Sigmoid colon (tissue), 4 donors: ENCODE measurements around the gene HMG20A.

ENCODE experiments used
- EP300 ChIP-seq, 4 donors: sonication (generic); formaldehyde crosslinking; IDR thresholded peaks; one replicate each; pipeline ENCODE4 v1.6.1; 2017; ENCODE audit warnings: antibody characterized with exemption in 4 of 4
- POLR2A ChIP-seq, 2 donors: fragments of 450-650 bp; IDR thresholded peaks; one replicate each; pipeline ENCODE4 v1.6.1; 2016; ENCODE audit warnings: antibody characterized with exemption in 2 of 2, mild to moderate bottlenecking in 2 of 2, moderate library complexity in 2 of 2
- POLR2AphosphoS5 ChIP-seq, 4 donors: sonication (generic); formaldehyde crosslinking; IDR thresholded peaks; one replicate each; pipeline ENCODE4 v1.6.1; 2017; ENCODE audit warnings: antibody characterized with exemption in 4 of 4
- TF ChIP-seq, protein P1 (sequence below), 4 experiments: fragments of 450-650 bp in 3 of 4; fragments of 200-600 bp in 1 of 4; IDR thresholded peaks; one replicate each; pipeline ENCODE4 v1.5.1; 2016 to 2019; ENCODE audit warnings: antibody characterized with exemption in 4 of 4, mild to moderate bottlenecking in 3 of 4, moderate library complexity in 2 of 4

DNA sequence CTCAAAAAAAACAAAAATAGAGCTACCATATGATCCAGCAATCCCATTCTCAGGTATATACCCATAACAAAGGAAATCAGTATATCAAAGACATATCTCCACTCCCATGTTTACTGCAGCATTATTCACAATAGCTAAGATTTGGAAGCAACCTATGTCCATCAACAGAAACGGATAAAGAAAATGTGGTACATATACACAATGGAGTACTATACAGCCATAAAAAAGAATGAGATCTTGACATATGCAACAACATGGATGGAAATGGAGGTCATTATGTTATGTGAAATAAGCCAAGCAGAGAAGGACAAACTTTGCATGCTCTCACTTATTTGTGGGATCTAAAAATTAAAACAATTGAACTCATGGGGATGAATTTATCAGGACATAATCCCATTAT, 20.4 kb upstream of the HMG20A start:
- TF ChIP-seq POLR2A (IDR thresholded peaks at IDR 0.05): no peak
- TF ChIP-seq, protein P1, sequence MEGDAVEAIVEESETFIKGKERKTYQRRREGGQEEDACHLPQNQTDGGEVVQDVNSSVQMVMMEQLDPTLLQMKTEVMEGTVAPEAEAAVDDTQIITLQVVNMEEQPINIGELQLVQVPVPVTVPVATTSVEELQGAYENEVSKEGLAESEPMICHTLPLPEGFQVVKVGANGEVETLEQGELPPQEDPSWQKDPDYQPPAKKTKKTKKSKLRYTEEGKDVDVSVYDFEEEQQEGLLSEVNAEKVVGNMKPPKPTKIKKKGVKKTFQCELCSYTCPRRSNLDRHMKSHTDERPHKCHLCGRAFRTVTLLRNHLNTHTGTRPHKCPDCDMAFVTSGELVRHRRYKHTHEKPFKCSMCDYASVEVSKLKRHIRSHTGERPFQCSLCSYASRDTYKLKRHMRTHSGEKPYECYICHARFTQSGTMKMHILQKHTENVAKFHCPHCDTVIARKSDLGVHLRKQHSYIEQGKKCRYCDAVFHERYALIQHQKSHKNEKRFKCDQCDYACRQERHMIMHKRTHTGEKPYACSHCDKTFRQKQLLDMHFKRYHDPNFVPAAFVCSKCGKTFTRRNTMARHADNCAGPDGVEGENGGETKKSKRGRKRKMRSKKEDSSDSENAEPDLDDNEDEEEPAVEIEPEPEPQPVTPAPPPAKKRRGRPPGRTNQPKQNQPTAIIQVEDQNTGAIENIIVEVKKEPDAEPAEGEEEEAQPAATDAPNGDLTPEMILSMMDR (IDR thresholded peaks at IDR 0.05): no peak
- TF ChIP-seq POLR2AphosphoS5 (IDR thresholded peaks at IDR 0.05): no peak
- TF ChIP-seq EP300 (IDR thresholded peaks at IDR 0.05): no peak
